CD4-positive, alpha-beta memory T cell (primary cell): ENCODE data around the gene CTNS. TPM values are rescaled to one million over a fixed set of nuclear protein-coding genes. Genes with fewer than 3 reads are reported as not detected.

Source experiments
- CTCF ChIA-PET: fragments of 350-600 bp; sonication (Branson Sonifier 250); formaldehyde crosslinking; loops from one replicate; lab custom pipeline; 2021; ENCODE audit warnings: inconsistent platforms; ENCODE audit not compliant: partially characterized antibody; lab: Charles Lee
- POLR2A ChIA-PET: fragments of 350-600 bp; sonication (Branson Sonifier 250); formaldehyde crosslinking; loops from one replicate; lab custom pipeline; 2021; ENCODE audit not compliant: partially characterized antibody; lab: Charles Lee
- DNase-seq, 5 donors: peaks; one replicate each; pipeline versions ENCODE4 v3.0.0 to v3.0.0-alpha.2; 2020 to 2022; ENCODE audit warnings: mixed read lengths in 1 of 5
- H3K27ac ChIP-seq: one replicate; pipeline ENCODE4 v1.7.0; 2013; ENCODE audit warnings: low read depth, low read length
- H3K27me3 ChIP-seq: 2 replicates; pipeline ENCODE4 v1.7.0; 2013; ENCODE audit warnings: mild to moderate bottlenecking, low read length, moderate library complexity; ENCODE audit not compliant: insufficient read depth
- H3K36me3 ChIP-seq: 2 replicates; pipeline ENCODE4 v1.7.0; 2013; ENCODE audit warnings: mild to moderate bottlenecking, low read length, moderate library complexity; ENCODE audit not compliant: insufficient read depth
- H3K4me1 ChIP-seq: 2 replicates; pipeline ENCODE4 v1.7.0; 2013; ENCODE audit warnings: mild to moderate bottlenecking, low read length, moderate library complexity; ENCODE audit not compliant: insufficient read depth
- H3K4me3 ChIP-seq, 2 donors: one replicate each; pipeline ENCODE4 v1.7.0; 2013; ENCODE audit warnings: low read length in 2 of 2, mild to moderate bottlenecking in 1 of 2
- H3K9me3 ChIP-seq, 2 donors: one replicate each; pipeline ENCODE4 v1.7.0; 2013; ENCODE audit warnings: low read length in 2 of 2, control low read depth in 1 of 2; ENCODE audit not compliant: control insufficient read depth in 1 of 2
- H3K27ac Mint-ChIP-seq, 7 donors: one replicate each; pipeline ENCODE4 v1.8.0; 2020 to 2021; ENCODE audit warnings: mixed read lengths in 7 of 7, mild to moderate bottlenecking in 6 of 7, inconsistent platforms in 3 of 7, moderate library complexity in 3 of 7
- H3K27me3 Mint-ChIP-seq, 2 donors: one replicate each; pipeline ENCODE4 v1.8.0; 2020 to 2021; ENCODE audit warnings: mixed read lengths in 2 of 2
- H3K36me3 Mint-ChIP-seq, 2 donors: one replicate each; pipeline ENCODE4 v1.8.0; 2020 to 2021; ENCODE audit warnings: mixed read lengths in 2 of 2, inconsistent platforms in 1 of 2, mild to moderate bottlenecking in 1 of 2
- H3K4me1 Mint-ChIP-seq, 4 donors: one replicate each; pipeline ENCODE4 v1.8.0; 2020 to 2021; ENCODE audit warnings: mixed read lengths in 4 of 4, mild to moderate bottlenecking in 1 of 4
- H3K4me3 Mint-ChIP-seq, 8 donors: one replicate each; pipeline ENCODE4 v1.8.0; 2020 to 2021; ENCODE audit warnings: mixed read lengths in 8 of 8, mild to moderate bottlenecking in 7 of 8, moderate library complexity in 6 of 8, inconsistent platforms in 3 of 8
- H3K9me3 Mint-ChIP-seq, 8 donors: one replicate each; pipeline ENCODE4 v1.8.0; 2020 to 2021; ENCODE audit warnings: mixed read lengths in 8 of 8, mild to moderate bottlenecking in 5 of 8, inconsistent platforms in 3 of 8, moderate library complexity in 1 of 8
- intact Hi-C: fragments of 100-400 bp; cut with micrococcal nuclease; formaldehyde crosslinking; loops from one replicate; pipeline ENCODE4 v1.15.1; 2023
- polyA plus RNA-seq, 2 donors: library from polyadenylated mRNA; unstranded; fragments of 300-500 nt; fragmentation: Illumina TruSeq; gene quantifications; one replicate each; pipeline ENCODE4 v1.2.3, GENCODE V29; 2021
- total RNA-seq, 2 experiments: library from RNA; stranded (reverse); gene quantifications; one replicate each; pipeline ENCODE4 v1.2.3, GENCODE V29; 2021

Gene CTNS
- total and polyA plus RNA-seq, 4 experiments from 2014 or later = 7.7 to 12.0 (median 9.8) TPM

DNA sequence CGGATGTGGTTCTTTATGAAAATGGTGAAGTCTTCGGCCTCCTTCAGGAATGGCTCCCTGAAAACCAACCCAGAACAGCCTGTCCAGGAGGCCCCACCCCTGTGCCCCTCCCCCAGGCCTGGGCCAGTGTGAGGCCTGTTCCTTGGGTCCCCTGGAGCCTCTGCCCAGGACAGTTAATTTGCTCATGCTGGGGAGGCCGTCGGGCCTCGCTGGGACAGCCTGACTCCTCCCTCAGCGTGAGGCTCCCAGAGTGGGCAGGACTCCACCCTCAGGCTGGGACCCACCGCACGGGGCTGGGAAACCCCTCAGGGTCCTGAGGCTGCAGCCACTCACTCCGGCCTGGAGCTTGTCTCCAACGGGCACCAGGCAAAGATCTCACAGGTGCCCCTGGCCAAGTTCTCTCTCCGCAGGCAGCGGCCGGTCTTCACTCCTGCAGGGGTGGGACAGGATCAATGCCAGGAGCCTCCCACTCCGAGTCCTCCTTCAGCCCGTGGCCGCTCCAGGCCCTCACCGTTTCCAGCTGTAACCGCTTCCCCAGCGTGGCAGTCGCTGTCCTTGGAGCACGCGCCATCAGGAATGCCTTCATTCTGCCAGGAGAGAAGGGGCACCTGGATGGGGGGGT lies 53.6 kb downstream of the CTNS start:
- Histone ChIP-seq H3K4me3 (no peak overlapping the region), H3K9me3 (no peaks in the 10 kb centered on the region), H3K4me1 (peaks cover 15% of the 10 kb centered on the region), H3K27ac (no peak overlapping the region), H3K36me3 (no peaks in the 10 kb centered on the region), H3K27me3 (no peaks in the 10 kb centered on the region)
- ChIA-PET POLR2A (no interaction called here), CTCF (no interaction called here)
- Mint-ChIP-seq H3K9me3 (no peaks in the 10 kb centered on the region), H3K27me3 (no peaks in the 10 kb centered on the region), H3K36me3 (peaks cover 17 to 26% of the 10 kb centered on the region in 2 donors), H3K27ac (no peak overlapping the region), H3K4me3 (no peak overlapping the region), H3K4me1 (peaks cover 8 to 27% (median 19%) of the 10 kb centered on the region in 4 donors)
- no peak for DNase-seq
- intact Hi-C loops = no loop called here

DNA sequence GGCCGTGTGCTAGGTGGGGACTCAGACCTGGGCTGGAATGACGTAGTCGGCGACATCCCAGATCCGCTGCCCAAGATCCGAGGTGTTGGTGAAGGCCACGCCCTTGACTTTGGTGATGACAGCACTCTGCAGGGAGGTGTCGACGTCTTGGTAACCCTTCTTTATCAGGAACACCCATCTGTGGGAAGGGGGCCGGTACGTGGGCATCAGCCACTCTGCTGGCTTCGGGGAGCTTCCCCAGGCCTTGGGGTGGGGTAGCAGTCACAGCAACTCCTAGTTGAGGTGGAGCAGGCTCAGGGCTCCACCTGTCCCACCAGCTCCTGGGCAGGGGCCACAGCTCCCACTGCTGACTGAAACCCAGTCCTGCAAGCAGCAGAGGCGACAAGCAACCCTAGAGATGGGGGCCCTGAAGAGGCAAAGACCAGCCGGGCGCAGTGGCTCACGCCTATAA lies 55.1 kb downstream of the CTNS start:
- Mint-ChIP-seq H3K4me1 (peaks cover 8 to 35% (median 20%) of the 10 kb centered on the region in 4 donors), H3K27me3 (no peaks in the 10 kb centered on the region), H3K27ac (no peak overlapping the region), H3K9me3 (no peaks in the 10 kb centered on the region), H3K4me3 (no peak overlapping the region), H3K36me3 (peaks cover 17 to 26% of the 10 kb centered on the region in 2 donors)
- ChIA-PET CTCF (interaction anchor here (1.2 kb wide), 1 partner anchor 46 kb away, joined by 5 read pairs; no protein-coding TSS in a partner anchor), POLR2A (interaction anchor here (1.2 kb wide), 1 partner anchor 32 kb away, joined by 3 read pairs; the partner anchor contains the start of gene HASPIN)
- no peak overlapping the region for H3K27ac ChIP-seq
- H3K9me3 ChIP-seq = no peaks in the 10 kb centered on the region
- no peak for DNase-seq
- no peak overlapping the region for H3K4me3 ChIP-seq
- no peaks in the 10 kb centered on the region for H3K36me3 ChIP-seq
- no peaks in the 10 kb centered on the region for H3K27me3 ChIP-seq
- peaks cover 19% of the 10 kb centered on the region for H3K4me1 ChIP-seq
- intact Hi-C loops = no loop called here

DNA sequence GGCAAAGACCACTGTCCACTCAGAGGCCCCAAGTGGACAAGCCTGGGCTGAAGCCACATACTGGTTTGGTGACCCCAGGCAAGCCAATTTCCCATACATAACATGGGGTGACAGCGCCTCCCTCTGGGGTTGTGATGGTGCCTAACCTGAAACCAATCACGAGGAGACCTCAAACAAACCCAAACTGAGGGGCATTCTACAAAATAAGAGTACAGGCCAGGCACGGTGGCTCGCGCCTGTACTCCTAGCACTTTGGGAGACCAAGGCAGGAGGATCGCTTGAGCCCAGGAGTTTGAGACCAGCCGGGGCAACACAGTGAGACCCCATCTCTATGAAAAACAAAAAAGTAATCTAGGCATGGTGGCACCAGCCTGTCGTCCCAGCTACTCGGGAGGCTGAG lies 55.8 kb downstream of the CTNS start:
- POLR2A ChIA-PET = no interaction called here
- Mint-ChIP-seq H3K36me3 (peaks cover 17 to 26% of the 10 kb centered on the region in 2 donors), H3K27me3 (no peaks in the 10 kb centered on the region), H3K9me3 (no peaks in the 10 kb centered on the region), H3K27ac (no peak overlapping the region), H3K4me3 (no peak overlapping the region), H3K4me1 (peaks cover 8 to 36% (median 22%) of the 10 kb centered on the region in 4 donors)
- Histone ChIP-seq H3K4me3 (no peak overlapping the region), H3K9me3 (no peaks in the 10 kb centered on the region), H3K27me3 (no peaks in the 10 kb centered on the region), H3K27ac (no peak overlapping the region), H3K4me1 (peaks cover 20% of the 10 kb centered on the region), H3K36me3 (no peaks in the 10 kb centered on the region)
- CTCF ChIA-PET = interaction anchor here (1.2 to 1.4 kb wide), 2 partner anchors 10 to 46 kb away, joined by 5 read pairs; no protein-coding TSS in a partner anchor
- DNase-seq = no peak
- intact Hi-C loops = no loop called here

DNA sequence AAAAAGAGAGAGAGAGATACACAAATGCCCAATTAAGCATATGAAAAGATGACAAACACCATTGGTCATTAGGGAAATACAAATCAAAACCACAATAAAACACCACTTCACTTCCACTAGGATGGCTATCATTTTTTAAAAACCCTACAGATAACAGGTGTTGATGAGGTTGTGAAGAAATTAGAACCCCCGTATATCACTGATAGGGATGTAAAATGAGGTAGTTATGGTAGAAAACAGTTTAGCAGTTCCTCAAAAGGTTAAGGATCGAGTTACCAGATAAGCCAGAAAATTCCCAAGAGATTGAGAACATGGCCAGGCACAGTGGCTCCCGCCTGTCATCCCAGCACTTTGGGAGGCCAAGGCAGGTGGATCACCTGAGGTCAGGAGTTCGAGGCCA lies 56.6 kb downstream of the CTNS start:
- CTCF ChIA-PET = interaction anchor here (1.4 kb wide), 1 partner anchor 10 kb away, joined by 5 read pairs; no protein-coding TSS in a partner anchor

DNA sequence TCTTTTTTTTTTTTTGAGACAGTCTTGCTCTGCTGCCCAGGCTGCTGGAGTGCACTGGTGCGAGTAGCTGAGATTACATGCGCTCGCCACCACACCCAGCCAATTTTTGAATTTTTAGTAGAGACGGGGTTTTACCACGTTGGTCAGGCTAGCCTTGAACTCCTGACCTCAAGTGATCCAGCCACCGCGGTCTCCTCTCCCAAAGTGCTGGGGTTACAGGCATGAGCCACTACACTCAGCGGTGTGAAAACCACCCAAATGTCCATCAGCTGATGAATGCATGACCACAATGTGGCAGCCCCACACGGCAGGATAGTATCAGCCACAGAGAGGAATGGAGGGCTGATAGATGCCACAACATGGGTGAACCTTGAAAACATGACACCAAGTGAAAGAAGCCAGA lies 57.3 kb downstream of the CTNS start:
- Histone ChIP-seq H3K4me3 (no peak overlapping the region), H3K36me3 (no peaks in the 10 kb centered on the region), H3K27me3 (no peaks in the 10 kb centered on the region), H3K9me3 (no peaks in the 10 kb centered on the region), H3K4me1 (peaks cover 20% of the 10 kb centered on the region), H3K27ac (no peak overlapping the region)
- H3K9me3 Mint-ChIP-seq = no peaks in the 10 kb centered on the region
- no peaks in the 10 kb centered on the region for H3K27me3 Mint-ChIP-seq
- H3K36me3 Mint-ChIP-seq = peaks cover 13 to 18% of the 10 kb centered on the region in 2 donors
- POLR2A ChIA-PET = interaction anchor here (1.1 kb wide), 1 partner anchor 17 kb away, joined by 3 read pairs; no protein-coding TSS in a partner anchor
- intact Hi-C loops = no loop called here
- H3K27ac Mint-ChIP-seq = peak overlapping the region; percentile 9 to 79 (median 52)
- CTCF ChIA-PET = interaction anchor here (1.0 to 1.5 kb wide), 3 partner anchors 17 to 134 kb away, joined by 3 to 4 read pairs (median 3); no protein-coding TSS in a partner anchor
- peak in 1 of 5 donors; percentile 52 for DNase-seq
- H3K4me1 Mint-ChIP-seq = peaks cover 8 to 36% (median 22%) of the 10 kb centered on the region in 4 donors
- H3K4me3 Mint-ChIP-seq = peak overlapping the region; percentile 65 to 92 (median 87)

More for the DNA sequence above, 56.6 kb downstream of the CTNS start:
- Mint-ChIP-seq H3K36me3 (peaks cover 17 to 25% of the 10 kb centered on the region in 2 donors), H3K27me3 (no peaks in the 10 kb centered on the region), H3K4me3 (peak overlapping the region in 7 of 8 donors; percentile 12 to 69 (median 25)), H3K27ac (peak overlapping the region in 4 of 7 donors; percentile 17 to 64 (median 41)), H3K9me3 (no peaks in the 10 kb centered on the region), H3K4me1 (peaks cover 8 to 36% (median 22%) of the 10 kb centered on the region in 4 donors)
- no peaks in the 10 kb centered on the region for H3K27me3 ChIP-seq
- intact Hi-C loops = no loop called here
- no peak for DNase-seq
- no peak overlapping the region for H3K4me3 ChIP-seq
- peaks cover 20% of the 10 kb centered on the region for H3K4me1 ChIP-seq
- H3K27ac ChIP-seq = no peak overlapping the region
- POLR2A ChIA-PET = interaction anchor here (1.1 kb wide), 1 partner anchor 18 kb away, joined by 3 read pairs; no protein-coding TSS in a partner anchor
- H3K36me3 ChIP-seq = no peaks in the 10 kb centered on the region
- H3K9me3 ChIP-seq = no peaks in the 10 kb centered on the region

DNA sequence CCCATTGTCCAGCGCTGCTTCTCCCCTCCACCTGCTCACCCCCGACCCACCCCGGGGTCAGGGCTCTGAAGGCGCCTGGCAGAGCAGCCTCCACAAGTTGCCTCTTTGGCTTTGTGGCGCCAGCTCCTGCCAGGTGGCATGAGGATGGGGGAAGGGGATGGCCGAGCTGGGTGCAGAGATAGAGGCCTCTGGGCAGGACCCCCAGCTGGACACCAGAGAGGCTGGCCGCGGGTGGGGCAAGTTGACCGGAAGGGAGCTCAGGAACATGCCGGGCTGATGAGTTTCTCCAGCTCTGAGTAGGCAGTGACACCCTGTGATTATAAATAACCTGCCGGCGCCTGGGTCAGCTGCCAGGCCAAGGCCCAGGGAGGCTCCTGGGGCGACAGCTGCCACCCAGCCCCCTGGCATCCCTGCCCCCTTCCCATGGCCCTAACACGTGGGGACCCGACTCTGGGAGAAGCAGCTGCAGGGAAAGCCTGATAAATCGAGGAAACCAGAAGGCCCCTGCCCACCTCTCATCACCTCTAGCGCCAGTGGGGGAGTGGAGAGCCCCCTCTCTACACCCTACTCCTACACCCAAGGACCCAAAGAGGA lies 58.7 kb downstream of the CTNS start:
- CTCF ChIA-PET = interaction anchor here (0.9 to 2.6 kb wide), 7 partner anchors 12 to 93 kb away, joined by 3 to 15 read pairs (median 5); partner anchors contain the start of gene HASPIN
- Histone ChIP-seq H3K27me3 (no peaks in the 10 kb centered on the region), H3K4me1 (peaks cover 20% of the 10 kb centered on the region), H3K27ac (peak overlapping the region; percentile 48), H3K36me3 (no peaks in the 10 kb centered on the region), H3K4me3 (peak overlapping the region; percentile 42 to 74), H3K9me3 (no peaks in the 10 kb centered on the region)
- POLR2A ChIA-PET = interaction anchor here (0.6 to 2.4 kb wide), 12 partner anchors 12 to 1890 kb away, joined by 3 to 34 read pairs (median 3); partner anchors contain the start of genes EMC6, HASPIN and TAX1BP3
- Mint-ChIP-seq H3K27ac (peak overlapping the region in 5 of 7 donors; percentile 35 to 81 (median 64)), H3K4me1 (peaks cover 8 to 36% (median 22%) of the 10 kb centered on the region in 4 donors), H3K9me3 (no peaks in the 10 kb centered on the region), H3K27me3 (no peaks in the 10 kb centered on the region), H3K4me3 (peak overlapping the region; percentile 78 to 92 (median 88)), H3K36me3 (peaks cover 8 to 13% of the 10 kb centered on the region in 2 donors)
- DNase-seq = no peak
- intact Hi-C loops = no loop called here
